Bone marrow (tissue), 2 donors: ENCODE data around the gene PSMB8.

Experiments
- DNase-seq, 2 donors: peaks; one replicate each; lab custom pipeline; 2025; lab: John Stamatoyannopoulos, UW

Gene PSMB8

GRCh38 chr6:32796848-32797776 is 46.7 kb downstream of the PSMB8 start:
- DNase-seq: peak; percentile 38 to 49

DNA sequence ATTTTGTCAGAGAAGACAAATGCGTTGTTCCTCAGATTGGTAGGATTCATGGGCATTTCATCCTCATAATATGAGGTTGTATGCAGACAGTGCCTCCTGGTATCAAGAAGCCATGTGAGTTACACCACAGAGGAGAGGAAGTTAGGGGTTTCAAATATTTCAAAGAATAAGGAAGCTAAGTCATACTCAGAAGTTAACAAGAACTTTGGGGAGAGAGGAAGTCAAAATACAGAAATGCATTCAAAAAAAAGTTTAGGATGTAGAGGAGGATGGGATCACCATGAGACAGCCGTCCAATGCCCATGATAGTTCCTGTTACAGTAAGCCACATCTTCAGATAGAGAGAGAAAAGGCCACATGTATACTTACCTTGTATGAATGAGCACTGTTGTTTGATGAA is 49.3 kb downstream of the PSMB8 start:
- peak in 1 of 2 donors; percentile 77 for DNase-seq

DNA sequence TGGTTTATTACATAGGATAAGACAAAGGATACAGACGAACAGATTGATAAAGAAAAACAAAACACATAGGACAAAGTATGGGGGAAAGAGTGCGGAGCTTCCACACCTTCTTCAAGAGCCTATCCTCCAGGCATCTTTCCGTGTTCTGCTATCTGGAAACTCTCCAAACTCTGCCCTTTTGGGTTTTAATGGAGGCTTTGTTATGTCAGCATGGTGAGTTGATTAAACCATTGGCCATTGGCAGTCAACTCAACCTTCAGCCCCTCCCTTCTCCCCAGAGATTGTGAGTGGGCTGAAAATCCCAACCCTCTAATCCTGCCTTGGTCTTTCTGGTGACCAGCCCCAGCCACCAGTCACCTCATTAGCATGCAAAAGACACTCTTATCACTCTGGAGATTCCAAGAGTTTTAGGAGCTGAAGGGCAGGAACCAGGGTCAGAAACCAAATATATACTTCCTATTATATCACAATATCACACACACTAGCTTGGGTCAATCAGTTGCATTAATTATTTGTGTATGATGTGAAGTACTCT is 50.9 kb downstream of the PSMB8 start:
- DNase-seq: no peak
